HCT116 (cell line): Measurements from ENCODE around the gene RAB33B. TPM values are rescaled to one million over a fixed set of nuclear protein-coding genes. Genes with fewer than 3 reads are reported as not detected.

ENCODE experiments used
- ATAC-seq: fragments of 200-7000 bp; cut with Tn5 transposase; 2 replicates; pipeline ENCODE4 v1.9.1; 2020; ENCODE audit warnings: mild to moderate bottlenecking, moderate library complexity
- BruUV-seq: library from RNA; stranded (reverse); fragments of 400-500 nt; replicated peaks from 2 replicates; lab custom pipeline; 2021; lab: Mats Ljungman, UMichigan
- CTCF ChIA-PET: fragments of 300-600 bp; sonication (Branson Sonifier 250); formaldehyde crosslinking; loops from one replicate; lab custom pipeline; 2021; ENCODE audit warnings: antibody characterized with exemption; lab: Charles Lee
- POLR2A ChIA-PET: fragments of 300-600, 350-600 bp; sonication (Branson Sonifier 250); formaldehyde crosslinking; loops from one replicate; lab custom pipeline; 2021; ENCODE audit warnings: antibody characterized with exemption; lab: Charles Lee
- RAD21 ChIA-PET, 2 experiments: fragments of 300-600 bp; sonication (Branson Sonifier 250); formaldehyde crosslinking; loops; one replicate each; lab custom pipeline; 2023; ENCODE audit warnings: low total read pairs in 2 of 2; ENCODE audit not compliant: uncharacterized antibody in 2 of 2, unreplicated experiment in 2 of 2, low non-redundant PET in 1 of 2; lab: Charles Lee
- DNase-seq: peaks from one replicate; pipeline ENCODE4 v3.0.0-alpha.2; 2010; ENCODE audit warnings: low read depth, low spot score
- H2AFZ ChIP-seq: fragments of 200-600 bp; shearing (Covaris generic), sonication (generic); 2 replicates; pipeline ENCODE4 v1.6.1; 2017; ENCODE audit warnings: low read depth, mixed run types, mixed read lengths, antibody characterized with exemption, low read length; ENCODE audit not compliant: poor library complexity, severe bottlenecking
- H3K27ac ChIP-seq: 2 replicates; pipeline ENCODE4 v1.5.1; 2012; ENCODE audit warnings: low read depth, low read length
- H3K27me3 ChIP-seq: fragments of 200-600 bp; sonication (generic); 2 replicates; pipeline ENCODE4 v1.6.1; 2016; ENCODE audit warnings: mixed run types, low read length, mixed read lengths; ENCODE audit not compliant: insufficient read depth
- H3K36me3 ChIP-seq, 2 experiments: fragments of 200-500 bp in 1 of 2; fragments of 200-600 bp in 1 of 2; sonication (Bioruptor generic) in 1 of 2; sonication (generic) in 1 of 2; 2 replicates each; pipeline versions ENCODE4 v1.5.1 to v1.6.1; 2014 to 2016; ENCODE audit warnings: low read length in 2 of 2, inconsistent platforms in 1 of 2, mixed read lengths in 1 of 2, mixed run types in 1 of 2; ENCODE audit not compliant: insufficient read depth in 2 of 2, control insufficient read depth in 1 of 2
- H3K4me1 ChIP-seq, 2 experiments: fragments of 200-600 bp in 1 of 2; sonication (generic) in 1 of 2; 2 replicates each; pipeline versions ENCODE4 v1.5.1 to v1.6.1; 2012 to 2017; ENCODE audit warnings: low read length in 2 of 2, inconsistent platforms in 1 of 2, mild to moderate bottlenecking in 1 of 2, mixed read lengths in 1 of 2, mixed run types in 1 of 2, moderate library complexity in 1 of 2; ENCODE audit not compliant: insufficient read depth in 2 of 2, control insufficient read depth in 1 of 2
- H3K4me2 ChIP-seq: fragments of 200-600 bp; sonication (generic); 2 replicates; pipeline ENCODE4 v1.6.1; 2017; ENCODE audit warnings: mixed run types, low read length, mixed read lengths
- H3K4me3 ChIP-seq, 2 experiments: fragments of 200-600 bp in 1 of 2; sonication (generic) in 1 of 2; replicated peaks in 1 of 2; 2 replicates each; pipeline ENCODE4 v1.5.1; 2011 to 2016; ENCODE audit warnings: low read length in 2 of 2, control low read depth in 1 of 2, low read depth in 1 of 2, mild to moderate bottlenecking in 1 of 2, mixed read lengths in 1 of 2, mixed run types in 1 of 2
- H3K79me2 ChIP-seq: fragments of 200-600 bp; sonication (generic); 2 replicates; pipeline ENCODE4 v1.6.1; 2017; ENCODE audit warnings: mild to moderate bottlenecking, mixed run types, low read length, moderate library complexity, mixed read lengths; ENCODE audit not compliant: insufficient read depth
- H3K9ac ChIP-seq: fragments of 200-600 bp; sonication (generic); 2 replicates; pipeline ENCODE4 v1.6.1; 2016; ENCODE audit warnings: low read length, mixed read lengths
- H3K9me2 ChIP-seq: fragments of 200-600 bp; sonication (generic), shearing (Covaris generic); 2 replicates; pipeline ENCODE4 v1.6.1; 2017; ENCODE audit warnings: mixed run types, mild to moderate bottlenecking, moderate library complexity; ENCODE audit not compliant: insufficient read depth
- H3K9me3 ChIP-seq, 2 experiments: fragments of 200-500 bp in 1 of 2; fragments of 200-600 bp in 1 of 2; sonication (Bioruptor generic) in 1 of 2; sonication (generic) in 1 of 2; 2 replicates each; pipeline ENCODE4 v1.6.1; 2014 to 2017; ENCODE audit warnings: low read length in 2 of 2, mixed read lengths in 2 of 2, inconsistent platforms in 1 of 2, low read depth in 1 of 2, mild to moderate bottlenecking in 1 of 2, mixed run types in 1 of 2, moderate library complexity in 1 of 2; ENCODE audit not compliant: control insufficient read depth in 1 of 2, insufficient read depth in 1 of 2
- H4K20me1 ChIP-seq: fragments of 200-600 bp; sonication (generic), shearing (Covaris generic); 2 replicates; pipeline ENCODE4 v1.6.1; 2017; ENCODE audit warnings: mixed run types, mild to moderate bottlenecking, moderate library complexity; ENCODE audit not compliant: insufficient read depth
- ATF3 ChIP-seq: IDR thresholded peaks from 2 replicates; pipeline ENCODE4 v1.6.1; 2012
- CEBPB ChIP-seq: IDR thresholded peaks from 2 replicates; pipeline ENCODE4 v1.6.1; 2012; ENCODE audit warnings: low read depth
- EZH2phosphoT487 ChIP-seq: fragments of 200-600 bp; IDR thresholded peaks from 2 replicates; pipeline ENCODE4 v1.6.1; 2018; ENCODE audit warnings: antibody characterized with exemption, borderline replicate concordance
- FOSL1 ChIP-seq: IDR thresholded peaks from 2 replicates; pipeline ENCODE4 v1.6.1; 2012; ENCODE audit warnings: low read depth
- JUND ChIP-seq: IDR thresholded peaks from 2 replicates; pipeline ENCODE4 v1.6.1; 2012
- MAX ChIP-seq: IDR thresholded peaks from 2 replicates; pipeline ENCODE4 v1.6.1; 2012
- SP1 ChIP-seq: IDR thresholded peaks from 2 replicates; pipeline ENCODE4 v1.6.1; 2012; ENCODE audit warnings: low read depth
- TCF7L2 ChIP-seq: IDR thresholded peaks from 2 replicates; pipeline ENCODE4 v1.7.0; 2011; ENCODE audit warnings: borderline replicate concordance, inconsistent platforms; ENCODE audit not compliant: insufficient read depth, insufficient read length; ENCODE audit errors: extremely low read depth
- ZBTB33 ChIP-seq: IDR thresholded peaks from 2 replicates; pipeline ENCODE4 v1.6.1; 2011; ENCODE audit warnings: mild to moderate bottlenecking, low read length, moderate library complexity; ENCODE audit not compliant: insufficient replicate concordance; ENCODE audit errors: extremely low read depth
- ZNF274 ChIP-seq: fragments of 200-500 bp; sonication (Bioruptor generic); IDR thresholded peaks from 2 replicates; pipeline ENCODE4 v1.6.1; 2014; ENCODE audit warnings: mild to moderate bottlenecking, low read depth, low read length, inconsistent platforms
- intact Hi-C: fragments of 100-400 bp; cut with micrococcal nuclease; formaldehyde crosslinking; loops from 2 replicates; pipeline ENCODE4 v1.10.0; 2022
- total RNA-seq: library from RNA; stranded (reverse); gene quantifications from one replicate; pipeline ENCODE4 v1.2.1, GENCODE V29; 2021; ENCODE audit not compliant: unreplicated experiment

Gene RAB33B
- total RNA-seq, 1 experiment from 2014 or later = 5.4 TPM

- POLR2A ChIA-PET = no interaction called here
- no peak for DNase-seq
- TF ChIP-seq MAX (no peak), CEBPB (no peak), FOSL1 (no peak), EZH2phosphoT487 (no peak), TCF7L2 (no peak), JUND (no peak), ZBTB33 (no peak), SP1 (no peak), ATF3 (no peak), ZNF274 (no peak)
- H3K79me2 ChIP-seq = no peaks in the 10 kb centered on the region
- ATAC-seq = no peak
- CTCF ChIA-PET = no interaction called here
- no peaks in the 10 kb centered on the region for H4K20me1 ChIP-seq
- H3K4me3 ChIP-seq = no peak overlapping the region
- H2AFZ ChIP-seq = no peak overlapping the region
- H3K9me3 ChIP-seq = no peaks in the 10 kb centered on the region
- H3K4me2 ChIP-seq = no peak overlapping the region
- no peak overlapping the region for H3K9ac ChIP-seq
- H3K27ac ChIP-seq = no peak overlapping the region
- no peaks in the 10 kb centered on the region for H3K4me1 ChIP-seq
- RAD21 ChIA-PET = no interaction called here
- BruUV-seq = no TSS peak
- no peaks in the 10 kb centered on the region for H3K27me3 ChIP-seq
- no peaks in the 10 kb centered on the region for H3K9me2 ChIP-seq
- H3K36me3 ChIP-seq = peaks cover 3 to 20% of the 10 kb centered on the region in 2 experiments; a peak in 3 of 4 replicates
- intact Hi-C loops = no loop called here
Observed at GRCh38 chr4:139524062-139524631, 70.2 kb downstream of the RAB33B start.
